ENCODE data around the gene CDSN.

CDSN gene

DNA sequence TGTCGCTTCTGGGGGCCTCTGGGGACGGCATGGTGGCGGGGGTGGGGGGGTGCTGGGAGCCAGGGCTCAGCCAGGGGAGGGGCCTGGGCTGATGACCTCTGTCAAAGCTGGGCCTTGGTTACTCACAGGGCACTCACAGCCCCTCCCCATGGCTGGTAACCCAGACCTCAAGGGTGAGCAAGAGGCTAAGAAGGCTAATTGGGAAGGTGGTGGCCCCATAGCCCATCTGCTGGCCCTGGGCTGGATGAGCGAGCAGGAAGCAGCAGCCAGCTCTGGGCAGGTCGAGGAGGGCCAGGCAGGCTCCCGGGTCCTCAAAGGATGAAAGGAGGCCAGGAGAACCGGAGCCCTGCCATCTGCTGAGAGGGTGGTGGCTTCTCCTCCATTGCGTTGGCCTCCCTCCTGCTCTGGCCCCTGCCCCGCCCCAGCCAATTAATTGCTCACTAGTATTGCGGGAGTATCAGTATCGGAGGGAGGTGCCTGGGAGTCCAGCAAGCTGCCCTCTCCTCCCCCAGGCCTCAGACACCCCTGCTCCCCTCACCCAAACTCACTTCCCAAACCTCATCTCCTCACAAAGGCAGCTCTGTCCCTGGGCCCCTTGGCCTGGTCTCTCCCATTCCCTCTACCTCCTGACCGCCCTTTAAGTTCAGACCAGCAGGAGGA, 1.0 kb upstream of the CDSN start:
- no peak for DNase-seq (ENCODE audit: extremely low spot score)
- TF ChIP-seq, protein P1, sequence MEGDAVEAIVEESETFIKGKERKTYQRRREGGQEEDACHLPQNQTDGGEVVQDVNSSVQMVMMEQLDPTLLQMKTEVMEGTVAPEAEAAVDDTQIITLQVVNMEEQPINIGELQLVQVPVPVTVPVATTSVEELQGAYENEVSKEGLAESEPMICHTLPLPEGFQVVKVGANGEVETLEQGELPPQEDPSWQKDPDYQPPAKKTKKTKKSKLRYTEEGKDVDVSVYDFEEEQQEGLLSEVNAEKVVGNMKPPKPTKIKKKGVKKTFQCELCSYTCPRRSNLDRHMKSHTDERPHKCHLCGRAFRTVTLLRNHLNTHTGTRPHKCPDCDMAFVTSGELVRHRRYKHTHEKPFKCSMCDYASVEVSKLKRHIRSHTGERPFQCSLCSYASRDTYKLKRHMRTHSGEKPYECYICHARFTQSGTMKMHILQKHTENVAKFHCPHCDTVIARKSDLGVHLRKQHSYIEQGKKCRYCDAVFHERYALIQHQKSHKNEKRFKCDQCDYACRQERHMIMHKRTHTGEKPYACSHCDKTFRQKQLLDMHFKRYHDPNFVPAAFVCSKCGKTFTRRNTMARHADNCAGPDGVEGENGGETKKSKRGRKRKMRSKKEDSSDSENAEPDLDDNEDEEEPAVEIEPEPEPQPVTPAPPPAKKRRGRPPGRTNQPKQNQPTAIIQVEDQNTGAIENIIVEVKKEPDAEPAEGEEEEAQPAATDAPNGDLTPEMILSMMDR (IDR thresholded peaks at IDR 0.05; ENCODE audit: control extremely low read depth, extremely low read depth, low read depth, missing control alignments): no peak
- ChIA-PET CTCF (interaction anchor here (1.0 to 6.7 kb wide), 3 partner anchors 8 to 71 kb away, joined by 3 to 72 read pairs (median 3); no protein-coding TSS in a partner anchor), POLR2A (no interaction called here)

- no peak for DNase-seq (ENCODE audit: extremely low spot score)
- ChIA-PET POLR2A (no interaction called here), CTCF (interaction anchor here (1.0 to 6.7 kb wide), 3 partner anchors 11 to 31 kb away, joined by 3 to 72 read pairs (median 5); no protein-coding TSS in a partner anchor)
- TF ChIP-seq, protein P1 (IDR thresholded peaks at IDR 0.05; ENCODE audit: control extremely low read depth, extremely low read depth, low read depth, missing control alignments): no peak
Observed at GRCh38 chr6:31118178-31118577, 2.1 kb downstream of the CDSN start.

DNA sequence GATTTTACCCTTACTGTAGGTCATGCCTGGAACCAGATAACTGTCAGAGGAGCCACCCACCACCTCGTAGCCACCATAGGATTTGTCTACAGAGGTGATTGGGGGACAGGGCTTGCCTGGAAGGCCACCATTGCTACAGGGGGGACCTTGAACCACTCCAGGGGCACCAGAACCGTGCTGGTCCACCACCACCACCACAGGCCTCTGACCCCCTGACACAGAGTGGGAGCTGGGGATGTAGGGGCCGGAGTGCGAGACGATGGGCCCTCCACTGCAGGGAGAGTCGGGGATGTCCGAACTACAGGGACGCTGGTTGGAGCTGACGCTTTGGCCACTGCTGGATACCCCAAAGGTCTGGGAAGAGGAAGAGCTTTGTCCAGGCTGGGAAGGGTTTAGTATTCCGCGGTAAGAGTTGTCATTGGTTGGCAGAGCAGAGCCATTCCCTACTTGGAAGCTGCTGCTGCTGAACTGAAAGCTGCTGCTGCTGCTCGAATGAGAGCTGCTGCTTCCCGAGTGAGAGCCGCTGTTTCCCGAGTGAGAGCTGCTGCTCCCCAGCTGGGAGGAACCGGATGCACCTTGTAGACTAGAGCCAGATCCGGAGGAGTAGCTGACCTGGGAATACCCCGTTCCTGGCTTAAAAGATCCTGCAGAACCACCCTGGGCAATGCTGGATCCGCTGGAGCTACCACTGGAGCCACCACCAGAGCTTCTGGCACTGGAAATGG, 3.4 kb downstream of the CDSN start:
- TF ChIP-seq, protein P1 (IDR thresholded peaks at IDR 0.05; ENCODE audit: control extremely low read depth, extremely low read depth, low read depth, missing control alignments): no peak
- ChIA-PET CTCF (interaction anchor here (0.8 to 6.7 kb wide), 4 partner anchors 12 to 212 kb away, joined by 3 to 72 read pairs (median 6); no protein-coding TSS in a partner anchor), POLR2A (no interaction called here)
- no peak for DNase-seq (ENCODE audit: extremely low spot score)

DNA sequence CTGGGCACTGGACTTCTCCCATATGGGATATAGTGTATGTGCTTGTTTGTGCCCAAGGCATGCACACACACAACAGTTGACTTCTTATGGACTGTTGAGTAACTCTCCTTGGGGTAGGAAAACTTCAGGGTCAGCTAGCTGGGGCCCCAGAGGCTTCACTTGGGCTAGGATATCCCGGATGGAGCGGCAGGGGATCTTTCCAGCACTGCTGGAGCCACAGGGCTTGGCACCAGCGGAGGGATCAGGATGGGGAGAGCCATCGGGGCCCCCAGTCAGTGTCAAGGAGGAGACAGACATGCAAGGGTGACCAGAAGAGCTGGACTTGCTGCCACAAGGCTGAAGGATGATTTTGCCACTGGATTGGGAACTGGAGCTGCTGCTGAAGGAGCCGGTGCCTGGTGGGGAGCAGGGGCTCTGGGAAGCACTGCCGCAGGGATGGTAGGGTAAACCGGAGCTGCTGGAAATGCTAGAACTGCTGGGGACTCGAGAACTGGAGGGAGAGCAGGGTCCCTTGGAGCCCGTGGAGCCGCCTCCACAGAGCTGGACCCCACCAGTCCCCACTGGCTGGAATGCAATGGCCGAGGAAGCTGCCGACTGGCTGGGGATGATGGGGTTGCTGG, 4.2 kb downstream of the CDSN start:
- TF ChIP-seq, protein P1 (IDR thresholded peaks at IDR 0.05; ENCODE audit: control extremely low read depth, extremely low read depth, low read depth, missing control alignments): no peak
- POLR2A ChIA-PET: no interaction called here
- DNase-seq (ENCODE audit: extremely low spot score): no peak
- CTCF ChIA-PET: interaction anchor here (0.7 to 6.7 kb wide), 6 partner anchors 13 to 211 kb away, joined by 3 to 72 read pairs (median 6); no protein-coding TSS in a partner anchor

DNA sequence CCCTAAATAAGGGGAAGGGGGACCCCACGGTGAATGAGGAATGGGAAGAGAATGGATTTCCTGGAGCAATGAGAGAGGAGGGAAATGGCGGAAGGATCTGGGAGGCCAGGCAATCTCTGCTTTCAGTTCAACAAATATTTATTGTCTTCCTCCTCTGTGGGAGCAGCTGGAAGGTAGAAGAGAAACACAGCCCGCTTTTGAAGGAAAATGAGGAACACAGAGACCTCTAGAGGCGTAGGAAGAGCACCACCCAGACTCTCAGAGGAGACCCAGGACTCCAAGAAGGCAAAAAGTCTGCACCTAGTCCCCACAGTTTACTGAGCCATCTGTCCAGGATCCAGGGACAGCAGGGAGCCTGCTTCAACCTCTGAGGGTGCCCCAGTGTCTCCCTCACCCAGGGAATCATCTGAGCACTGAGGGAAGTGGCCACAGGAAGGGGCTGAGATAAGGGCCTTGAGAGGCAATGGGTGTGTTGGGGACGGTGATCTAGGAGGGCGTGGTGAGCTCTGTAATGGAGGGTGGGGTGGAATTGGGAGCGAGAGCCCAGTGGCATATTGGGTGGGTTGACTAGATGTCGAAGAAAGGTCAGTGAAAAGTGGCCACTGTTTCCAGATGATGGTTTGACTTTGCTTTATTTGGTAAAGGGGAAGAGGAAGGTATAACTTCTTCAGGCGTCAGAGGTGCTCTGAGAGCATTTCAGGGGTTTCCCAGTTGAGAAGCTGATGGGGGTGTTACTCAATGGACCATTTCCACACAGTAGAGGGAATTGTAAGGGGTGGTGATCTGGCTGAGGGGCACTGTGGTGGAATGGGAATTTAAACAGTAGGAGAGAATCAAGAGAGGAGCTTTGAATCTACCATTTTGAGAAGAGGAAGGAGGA, 5.0 kb downstream of the CDSN start:
- DNase-seq (ENCODE audit: extremely low spot score): no peak
- ChIA-PET CTCF (interaction anchor here (0.9 to 6.7 kb wide), 5 partner anchors 12 to 210 kb away, joined by 3 to 72 read pairs (median 9); no protein-coding TSS in a partner anchor), POLR2A (no interaction called here)
- TF ChIP-seq, protein P1 (IDR thresholded peaks at IDR 0.05; ENCODE audit: control extremely low read depth, extremely low read depth, low read depth, missing control alignments): no peak

- no peak for DNase-seq (ENCODE audit: extremely low spot score)
- TF ChIP-seq, protein P1 (IDR thresholded peaks at IDR 0.05; ENCODE audit: control extremely low read depth, extremely low read depth, low read depth, missing control alignments): no peak
- POLR2A ChIA-PET: no interaction called here
- CTCF ChIA-PET: interaction anchor here (0.9 to 6.7 kb wide), 2 partner anchors 14 to 27 kb away, joined by 3 to 72 read pairs; no protein-coding TSS in a partner anchor
Observed at GRCh38 chr6:31114541-31114878, 5.7 kb downstream of the CDSN start, which contains the start of gene PSORS1C1. PSORS1C1 (plus strand) TSS chr6:31114800; CDS start chr6:31129633, 14,833 bp downstream.
